SH-SY5Y (cell line): ENCODE data around the gene SLC24A4.

Experiments used
- GATA2 ChIP-seq: IDR thresholded peaks from 2 replicates; pipeline ENCODE4 v1.6.1; 2011; ENCODE audit warnings: mild to moderate bottlenecking, low read depth, low read length
- GATA3 ChIP-seq: IDR thresholded peaks from 2 replicates; pipeline ENCODE4 v1.6.1; 2011; ENCODE audit warnings: low read depth, mild to moderate bottlenecking, low read length, moderate library complexity

GRCh38 chr14:92356677-92357076 is 33.7 kb downstream of the SLC24A4 start:
- TF ChIP-seq GATA2: no peak
- no peak for TF ChIP-seq GATA3
